IMR-90 (cell line): ENCODE data around the gene ENDOD1. TPM values are rescaled to one million over a fixed set of nuclear protein-coding genes. Genes with fewer than 3 reads are reported as not detected.

ENCODE experiments used
- ATAC-seq: fragments of 200-7000 bp; cut with Tn5 transposase; 2 replicates; pipeline ENCODE4 v1.9.1; 2020; ENCODE audit warnings: low read depth, mild to moderate bottlenecking, moderate library complexity
- BruUV-seq: library from RNA; stranded (reverse); fragments of 400-500 nt; replicated peaks from 2 replicates; lab custom pipeline; 2021; lab: Mats Ljungman, UMichigan
- CTCF ChIA-PET: fragments of 300-600 bp; formaldehyde crosslinking; extraction: SDS; loops from one replicate; lab custom pipeline; 2021; ENCODE audit warnings: antibody characterized with exemption; lab: Yijun Ruan, JAX
- POLR2A ChIA-PET: fragments of 300-600 bp; sonication (Branson Sonifier 250); formaldehyde crosslinking; loops from one replicate; lab custom pipeline; 2022; ENCODE audit warnings: antibody characterized with exemption; ENCODE audit not compliant: unreplicated experiment; lab: Charles Lee
- DNase-seq: peaks from one replicate; pipeline ENCODE4 v3.0.0; 2013
- H2AFZ ChIP-seq: replicated peaks from 2 replicates; pipeline ENCODE3; 2013; ENCODE audit warnings: low read length, mild to moderate bottlenecking; ENCODE audit not compliant: poor library complexity
- H2AK5ac ChIP-seq: 2 replicates; pipeline ENCODE4 v1.6.1; 2013; ENCODE audit warnings: low read depth, low read length, inconsistent platforms
- H2AK9ac ChIP-seq: replicated peaks from 2 replicates; pipeline ENCODE3; 2013; ENCODE audit warnings: mild to moderate bottlenecking, low read depth, low read length, moderate library complexity; ENCODE audit not compliant: poor library complexity
- H2BK120ac ChIP-seq: 2 replicates; pipeline ENCODE4 v1.6.1; 2013; ENCODE audit warnings: low read depth, low read length, inconsistent platforms
- H2BK15ac ChIP-seq: 3 replicates; pipeline ENCODE4 v1.6.1; 2013; ENCODE audit warnings: low read depth, low read length, inconsistent platforms
- H2BK20ac ChIP-seq: 2 replicates; pipeline ENCODE4 v1.6.1; 2013; ENCODE audit warnings: low read depth, mild to moderate bottlenecking, inconsistent platforms, low read length, moderate library complexity
- H2BK5ac ChIP-seq: 2 replicates; pipeline ENCODE4 v1.6.1; 2013; ENCODE audit warnings: mild to moderate bottlenecking, low read depth, low read length, inconsistent platforms; ENCODE audit not compliant: poor library complexity, severe bottlenecking
- H3K14ac ChIP-seq: replicated peaks from 2 replicates; pipeline ENCODE4 v1.6.1; 2013; ENCODE audit warnings: low read depth, low read length, inconsistent platforms
- H3K18ac ChIP-seq: 2 replicates; pipeline ENCODE4 v1.6.1; 2013; ENCODE audit warnings: low read depth, low read length, control low read depth
- H3K23ac ChIP-seq: 2 replicates; pipeline ENCODE4 v1.6.1; 2013; ENCODE audit warnings: low read depth, low read length, inconsistent platforms
- H3K27ac ChIP-seq: 2 replicates; pipeline ENCODE4 v1.5.1; 2013; ENCODE audit warnings: mild to moderate bottlenecking, control low read depth, low read length; ENCODE audit not compliant: insufficient read depth
- H3K27me3 ChIP-seq: 2 replicates; pipeline ENCODE4 v1.6.1; 2013; ENCODE audit warnings: low read length; ENCODE audit not compliant: control insufficient read depth, insufficient read depth
- H3K36me3 ChIP-seq: 2 replicates; pipeline ENCODE4 v1.6.1; 2013; ENCODE audit warnings: low read length, mixed read lengths; ENCODE audit not compliant: control insufficient read depth, insufficient read depth
- H3K4ac ChIP-seq: 2 replicates; pipeline ENCODE4 v1.6.1; 2013; ENCODE audit warnings: low read depth, low read length, inconsistent platforms
- H3K4me1 ChIP-seq: 2 replicates; pipeline ENCODE4 v1.6.1; 2013; ENCODE audit warnings: low read length, mixed read lengths; ENCODE audit not compliant: control insufficient read depth, insufficient read depth
- H3K4me2 ChIP-seq: 2 replicates; pipeline ENCODE4 v1.6.1; 2013; ENCODE audit warnings: low read depth, mild to moderate bottlenecking, control low read depth, low read length, moderate library complexity
- H3K4me3 ChIP-seq: 2 replicates; pipeline ENCODE4 v1.5.1; 2013; ENCODE audit warnings: low read depth, mild to moderate bottlenecking, control low read depth, low read length, moderate library complexity; ENCODE audit not compliant: insufficient read depth
- H3K56ac ChIP-seq: 2 replicates; pipeline ENCODE4 v1.6.1; 2013; ENCODE audit warnings: low read length, inconsistent platforms; ENCODE audit not compliant: insufficient read depth; ENCODE audit errors: extremely low read depth
- H3K79me1 ChIP-seq, 2 experiments: 2 replicates each; pipeline ENCODE4 v1.6.1; 2013; ENCODE audit warnings: low read length in 2 of 2, inconsistent platforms in 1 of 2, low read depth in 1 of 2
- H3K9ac ChIP-seq: 2 replicates; pipeline ENCODE4 v1.6.1; 2013; ENCODE audit warnings: low read depth, low read length, control low read depth
- H3K9me1 ChIP-seq: 2 replicates; pipeline ENCODE4 v1.6.1; 2013; ENCODE audit warnings: low read length, inconsistent platforms; ENCODE audit not compliant: insufficient read depth
- H3K9me3 ChIP-seq: 2 replicates; pipeline ENCODE4 v1.6.1; 2013; ENCODE audit warnings: low read length; ENCODE audit not compliant: control insufficient read depth, insufficient read depth
- H4K20me1 ChIP-seq: 2 replicates; pipeline ENCODE4 v1.6.1; 2013; ENCODE audit warnings: low read length, inconsistent platforms; ENCODE audit not compliant: insufficient read depth
- H4K5ac ChIP-seq: 2 replicates; pipeline ENCODE4 v1.6.1; 2013; ENCODE audit warnings: mild to moderate bottlenecking, low read depth, low read length, control low read depth
- H4K8ac ChIP-seq, 2 experiments: 2 replicates each; pipeline ENCODE4 v1.6.1; 2013; ENCODE audit warnings: low read depth in 2 of 2, low read length in 2 of 2, control low read depth in 1 of 2, inconsistent platforms in 1 of 2
- H4K91ac ChIP-seq: 2 replicates; pipeline ENCODE4 v1.6.1; 2013; ENCODE audit warnings: low read depth, low read length, inconsistent platforms; ENCODE audit not compliant: insufficient read depth
- CHD1 ChIP-seq: IDR thresholded peaks from 2 replicates; pipeline ENCODE4 v1.6.1; 2012; ENCODE audit warnings: low read depth, low read length, improper control_type of control experiment
- FOS ChIP-seq: fragments of 150-350 bp; IDR thresholded peaks from 2 replicates; pipeline ENCODE4 v1.6.1; 2016; ENCODE audit warnings: low read depth, low read length
- MAFK ChIP-seq: IDR thresholded peaks from 2 replicates; pipeline ENCODE4 v1.6.1; 2012; ENCODE audit warnings: low read depth, low read length, improper control_type of control experiment
- MAZ ChIP-seq: IDR thresholded peaks from 2 replicates; pipeline ENCODE4 v1.6.1; 2012; ENCODE audit warnings: low read depth, mild to moderate bottlenecking, low read length, improper control_type of control experiment, moderate library complexity, borderline replicate concordance
- MXI1 ChIP-seq: IDR thresholded peaks from 2 replicates; pipeline ENCODE4 v1.6.1; 2012; ENCODE audit warnings: low read depth, mild to moderate bottlenecking, low read length, moderate library complexity, borderline replicate concordance
- SMC3 ChIP-seq: fragments of 150-350 bp; IDR thresholded peaks from 2 replicates; pipeline ENCODE4 v1.6.1; 2016; ENCODE audit warnings: low read depth, mild to moderate bottlenecking, antibody characterized with exemption, low read length, moderate library complexity
- USF2 ChIP-seq: fragments of 150-350 bp; IDR thresholded peaks from 2 replicates; pipeline ENCODE4 v1.6.1; 2017; ENCODE audit warnings: mild to moderate bottlenecking, antibody characterized with exemption, low read length, low read depth
- WGBS, 2 experiments: methylation state at CpG; one replicate each; pipeline versions ENCODE4 v1.1.5 to v1.1.7; 2013; ENCODE audit warnings: missing lambda C conversion rate in 2 of 2; ENCODE audit not compliant: insufficient read length in 1 of 2; ENCODE audit errors: extremely low coverage in 2 of 2; 5-methylcytosine and 5-hydroxymethylcytosine counted together
- dilution Hi-C: fragments of 300-500 bp; cut with HindIII; formaldehyde crosslinking; loops from one replicate; pipeline ENCODE4 v1.14.3; 2018; ENCODE audit warnings: low sequenced_read_pairs; ENCODE audit not compliant: unreplicated experiment
- in situ Hi-C: fragments of 300-500 bp; cut with MboI; formaldehyde crosslinking; loops from 3 replicates; pipeline ENCODE4 v1.14.3; 2019; ENCODE audit warnings: low sequenced_read_pairs, inconsistent platforms, mixed read lengths
- intact Hi-C: fragments of 100-400 bp; cut with micrococcal nuclease; formaldehyde crosslinking; loops from 2 replicates; pipeline ENCODE4 v1.10.0; 2022
- polyA plus RNA-seq, 3 experiments: library from polyadenylated mRNA; depleted of rRNA; stranded (reverse); fragments of >200 nt; gene quantifications; 2 replicates each; pipeline ENCODE4 v1.2.3, GENCODE V29; 2012; ENCODE audit warnings: low replicate concordance in 1 of 3
- total RNA-seq: library from RNA; depleted of rRNA; stranded (reverse); fragments of >200 nt; gene quantifications from 2 replicates; pipeline ENCODE4 v1.2.3, GENCODE V29; 2012
- TF ChIP-seq, protein P1 (sequence below): fragments of 150-350 bp; IDR thresholded peaks from 2 replicates; pipeline ENCODE4 v1.6.1; 2016; ENCODE audit warnings: low read depth, mild to moderate bottlenecking, low read length, moderate library complexity, borderline replicate concordance
- TF ChIP-seq, protein P2 (sequence below): conservative IDR thresholded peaks from 2 replicates; pipeline ENCODE4 v1.5.1; 2012; ENCODE audit warnings: mild to moderate bottlenecking, low read depth, low read length, improper control_type of control experiment

ENDOD1 gene
- total and polyA plus RNA-seq, 2 of the 4 experiments (the other 2 are of a cell fraction), result 7.0 to 17.6 TPM

- dilution Hi-C loops, result no loop called here
- in situ Hi-C loops, result loop anchor here (25.0 kb wide), 1 partner anchor 1378 kb away; no protein-coding TSS in a partner anchor
These were observed 30.6 kb upstream of the ENDOD1 start for GRCh38 chr11:95059046-95059445.

More at GRCh38 chr11:95059046-95059445, 30.6 kb upstream of the ENDOD1 start:
- no peak overlapping the region for H2AK5ac ChIP-seq
- POLR2A ChIA-PET, result no interaction called here
- no peaks in the 10 kb centered on the region for H3K36me3 ChIP-seq
- DNase-seq (no peak), ATAC-seq (no peak)
- no peaks in the 10 kb centered on the region for H3K9me3 ChIP-seq
- H4K91ac ChIP-seq, result no peak overlapping the region
- intact Hi-C loops, result no loop called here
- H3K4me1 ChIP-seq, result no peaks in the 10 kb centered on the region
- 0 out of 2 replicates have a peak, but pooled peaks cover 3% of the 10 kb centered on the region for H3K9me1 ChIP-seq
- no peak overlapping the region for H2BK20ac ChIP-seq
- CTCF ChIA-PET, result interaction anchor here (3.7 kb wide), 1 partner anchor 8 kb away, joined by 16 read pairs; the partner anchor contains the start of gene SRSF8
- H2BK5ac ChIP-seq, result no peak overlapping the region
- H2AFZ ChIP-seq, result no peak overlapping the region
- BruUV-seq, result no TSS peak
- H3K4ac ChIP-seq, result no peak overlapping the region
- no peak overlapping the region for H4K8ac ChIP-seq
- H3K79me1 ChIP-seq, result no peaks in the 10 kb centered on the region
- H2AK9ac ChIP-seq, result no peak overlapping the region
- peaks cover 18% of the 10 kb centered on the region for H3K27me3 ChIP-seq
- no peak overlapping the region for H3K56ac ChIP-seq
- no peak overlapping the region for H2BK15ac ChIP-seq
- no peaks in the 10 kb centered on the region for H4K20me1 ChIP-seq
- no peak overlapping the region for H3K14ac ChIP-seq
- no peak overlapping the region for H4K5ac ChIP-seq
- no peak for TF ChIP-seq CHD1
- TF ChIP-seq SMC3, result no peak
- no peak for TF ChIP-seq USF2
- no peak for TF ChIP-seq MXI1
- TF ChIP-seq, protein P1, sequence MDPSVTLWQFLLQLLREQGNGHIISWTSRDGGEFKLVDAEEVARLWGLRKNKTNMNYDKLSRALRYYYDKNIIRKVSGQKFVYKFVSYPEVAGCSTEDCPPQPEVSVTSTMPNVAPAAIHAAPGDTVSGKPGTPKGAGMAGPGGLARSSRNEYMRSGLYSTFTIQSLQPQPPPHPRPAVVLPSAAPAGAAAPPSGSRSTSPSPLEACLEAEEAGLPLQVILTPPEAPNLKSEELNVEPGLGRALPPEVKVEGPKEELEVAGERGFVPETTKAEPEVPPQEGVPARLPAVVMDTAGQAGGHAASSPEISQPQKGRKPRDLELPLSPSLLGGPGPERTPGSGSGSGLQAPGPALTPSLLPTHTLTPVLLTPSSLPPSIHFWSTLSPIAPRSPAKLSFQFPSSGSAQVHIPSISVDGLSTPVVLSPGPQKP, result no peak
- no peak for TF ChIP-seq MAZ
- no peak for TF ChIP-seq MAFK
- TF ChIP-seq FOS, result no peak
- TF ChIP-seq, protein P2, sequence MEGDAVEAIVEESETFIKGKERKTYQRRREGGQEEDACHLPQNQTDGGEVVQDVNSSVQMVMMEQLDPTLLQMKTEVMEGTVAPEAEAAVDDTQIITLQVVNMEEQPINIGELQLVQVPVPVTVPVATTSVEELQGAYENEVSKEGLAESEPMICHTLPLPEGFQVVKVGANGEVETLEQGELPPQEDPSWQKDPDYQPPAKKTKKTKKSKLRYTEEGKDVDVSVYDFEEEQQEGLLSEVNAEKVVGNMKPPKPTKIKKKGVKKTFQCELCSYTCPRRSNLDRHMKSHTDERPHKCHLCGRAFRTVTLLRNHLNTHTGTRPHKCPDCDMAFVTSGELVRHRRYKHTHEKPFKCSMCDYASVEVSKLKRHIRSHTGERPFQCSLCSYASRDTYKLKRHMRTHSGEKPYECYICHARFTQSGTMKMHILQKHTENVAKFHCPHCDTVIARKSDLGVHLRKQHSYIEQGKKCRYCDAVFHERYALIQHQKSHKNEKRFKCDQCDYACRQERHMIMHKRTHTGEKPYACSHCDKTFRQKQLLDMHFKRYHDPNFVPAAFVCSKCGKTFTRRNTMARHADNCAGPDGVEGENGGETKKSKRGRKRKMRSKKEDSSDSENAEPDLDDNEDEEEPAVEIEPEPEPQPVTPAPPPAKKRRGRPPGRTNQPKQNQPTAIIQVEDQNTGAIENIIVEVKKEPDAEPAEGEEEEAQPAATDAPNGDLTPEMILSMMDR, result no peak
- no peak overlapping the region for H2BK120ac ChIP-seq
- no peak overlapping the region for H3K4me3 ChIP-seq
- H3K18ac ChIP-seq, result no peak overlapping the region
- no peak overlapping the region for H3K27ac ChIP-seq
- H3K4me2 ChIP-seq, result no peak overlapping the region
- 78% methylated on average over 3 of the region's 6 CpGs; no CpG with 5 or more reads in 1 of the 2 experiments for WGBS, 2 experiments
- no peak overlapping the region for H3K9ac ChIP-seq
- H3K23ac ChIP-seq, result no peak overlapping the region
